Smooth muscle cell (in vitro differentiated cells): Measurements from ENCODE around the gene MCF2L. TPM values are rescaled to one million over a fixed set of nuclear protein-coding genes. Genes with fewer than 3 reads are reported as not detected.

Source experiments
- DNase-seq: peaks from one replicate; lab custom pipeline; 2025; ENCODE audit not compliant: unreplicated experiment; lab: John Stamatoyannopoulos, UW
- H2AFZ ChIP-seq: fragments of 200-600 bp; sonication (generic); 2 replicates; pipeline ENCODE4 v1.6.0; 2016; ENCODE audit warnings: antibody characterized with exemption, low read depth, mild to moderate bottlenecking
- H3F3A ChIP-seq: fragments of 200-600 bp; sonication (generic); 2 replicates; pipeline ENCODE4 v1.6.0; 2017; ENCODE audit warnings: antibody characterized with exemption, low read depth
- H3K27ac ChIP-seq: fragments of 200-600 bp; sonication (generic); 2 replicates; pipeline ENCODE4 v1.5.1; 2016; ENCODE audit warnings: low read depth, mild to moderate bottlenecking
- H3K27me3 ChIP-seq: fragments of 200-600 bp; sonication (generic); 2 replicates; pipeline ENCODE4 v1.6.1; 2016; ENCODE audit warnings: low read depth, mild to moderate bottlenecking
- H3K36me3 ChIP-seq: fragments of 200-600 bp; sonication (generic); 2 replicates; pipeline ENCODE4 v1.5.1; 2016; ENCODE audit warnings: low read depth
- H3K4me1 ChIP-seq: fragments of 200-600 bp; sonication (generic); 2 replicates; pipeline ENCODE4 v1.5.1; 2016; ENCODE audit warnings: low read depth
- H3K4me2 ChIP-seq: fragments of 200-600 bp; sonication (generic); 2 replicates; pipeline ENCODE4 v1.6.0; 2016; ENCODE audit warnings: mild to moderate bottlenecking
- H3K4me3 ChIP-seq: fragments of 200-600 bp; sonication (generic); 2 replicates; pipeline ENCODE4 v1.5.1; 2016; ENCODE audit warnings: mild to moderate bottlenecking
- H3K79me2 ChIP-seq: fragments of 200-600 bp; sonication (generic); 2 replicates; pipeline ENCODE4 v1.6.0; 2016; ENCODE audit warnings: low read depth, mild to moderate bottlenecking
- H3K9ac ChIP-seq: fragments of 200-600 bp; sonication (generic); 2 replicates; pipeline ENCODE4 v1.6.0; 2016; ENCODE audit warnings: low read depth
- H3K9me3 ChIP-seq: fragments of 200-600 bp; sonication (generic); replicated peaks from 2 replicates; pipeline ENCODE4 v1.5.1; 2016; ENCODE audit warnings: low read depth
- H4K20me1 ChIP-seq: fragments of 200-600 bp; sonication (generic); 2 replicates; pipeline ENCODE4 v1.6.0; 2016; ENCODE audit warnings: low read depth
- WGBS: methylation state at CpG from one replicate; pipeline ENCODE4 v1.1.7; 2016; ENCODE audit warnings: low lambda C conversion rate; 5-methylcytosine and 5-hydroxymethylcytosine counted together
- polyA plus RNA-seq: library from polyadenylated mRNA; unstranded; fragments of >200 nt; fragmentation: Nextera tagmentation; extraction: Ambion mirVana; gene quantifications from 2 replicates; pipeline ENCODE4 v1.2.1, GENCODE V29; 2016
- total RNA-seq: library from RNA; depleted of rRNA; stranded (reverse); fragments of >200 nt; gene quantifications from 2 replicates; pipeline ENCODE4 v1.2.3, GENCODE V29; 2014
- TF ChIP-seq, protein P1 (sequence below): fragments of 200-600 bp; sonication (generic); IDR thresholded peaks from 2 replicates; pipeline ENCODE4 v1.5.1; 2017; ENCODE audit warnings: borderline replicate concordance, mild to moderate bottlenecking, antibody characterized with exemption; ENCODE audit not compliant: insufficient read depth, poor library complexity, severe bottlenecking

Gene MCF2L
- total and polyA plus RNA-seq, 2 experiments from 2014 or later: 0.54 to 7.6 TPM

DNA sequence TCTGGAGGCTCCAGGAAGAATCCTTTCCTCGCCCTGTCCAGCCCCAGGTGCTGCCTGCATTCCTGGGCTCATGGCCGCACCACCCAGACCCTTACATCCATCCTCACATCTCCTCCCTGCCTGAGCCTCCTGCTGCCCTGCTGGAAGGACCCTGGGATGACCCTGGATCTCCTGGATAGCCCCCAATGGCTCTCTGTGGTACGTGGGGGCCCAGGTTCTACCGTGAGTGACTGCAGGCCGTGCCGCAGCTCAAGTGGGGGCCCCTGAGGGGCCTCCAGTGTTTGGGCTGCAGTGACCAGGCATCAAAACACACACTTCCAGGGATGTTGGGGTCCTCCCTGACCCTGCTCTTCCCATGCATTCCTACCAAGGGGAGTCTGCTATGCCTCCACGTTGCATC is 8.3 kb upstream of the MCF2L start:
- TF ChIP-seq, protein P1, sequence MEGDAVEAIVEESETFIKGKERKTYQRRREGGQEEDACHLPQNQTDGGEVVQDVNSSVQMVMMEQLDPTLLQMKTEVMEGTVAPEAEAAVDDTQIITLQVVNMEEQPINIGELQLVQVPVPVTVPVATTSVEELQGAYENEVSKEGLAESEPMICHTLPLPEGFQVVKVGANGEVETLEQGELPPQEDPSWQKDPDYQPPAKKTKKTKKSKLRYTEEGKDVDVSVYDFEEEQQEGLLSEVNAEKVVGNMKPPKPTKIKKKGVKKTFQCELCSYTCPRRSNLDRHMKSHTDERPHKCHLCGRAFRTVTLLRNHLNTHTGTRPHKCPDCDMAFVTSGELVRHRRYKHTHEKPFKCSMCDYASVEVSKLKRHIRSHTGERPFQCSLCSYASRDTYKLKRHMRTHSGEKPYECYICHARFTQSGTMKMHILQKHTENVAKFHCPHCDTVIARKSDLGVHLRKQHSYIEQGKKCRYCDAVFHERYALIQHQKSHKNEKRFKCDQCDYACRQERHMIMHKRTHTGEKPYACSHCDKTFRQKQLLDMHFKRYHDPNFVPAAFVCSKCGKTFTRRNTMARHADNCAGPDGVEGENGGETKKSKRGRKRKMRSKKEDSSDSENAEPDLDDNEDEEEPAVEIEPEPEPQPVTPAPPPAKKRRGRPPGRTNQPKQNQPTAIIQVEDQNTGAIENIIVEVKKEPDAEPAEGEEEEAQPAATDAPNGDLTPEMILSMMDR: no peak
- Histone ChIP-seq H2AFZ (no peak overlapping the region), H3F3A (no peaks in the 10 kb centered on the region), H3K9ac (no peak overlapping the region), H4K20me1 (no peaks in the 10 kb centered on the region), H3K36me3 (no peaks in the 10 kb centered on the region), H3K27me3 (peaks cover 4% of the 10 kb centered on the region), H3K27ac (no peak overlapping the region), H3K4me1 (peaks cover 16% of the 10 kb centered on the region), H3K79me2 (no peaks in the 10 kb centered on the region), H3K4me3 (no peak overlapping the region), H3K4me2 (no peak overlapping the region), H3K9me3 (no peaks in the 10 kb centered on the region)
- WGBS: 90% methylated on average over 7 of the region's 7 CpGs
- no peak for DNase-seq

DNA sequence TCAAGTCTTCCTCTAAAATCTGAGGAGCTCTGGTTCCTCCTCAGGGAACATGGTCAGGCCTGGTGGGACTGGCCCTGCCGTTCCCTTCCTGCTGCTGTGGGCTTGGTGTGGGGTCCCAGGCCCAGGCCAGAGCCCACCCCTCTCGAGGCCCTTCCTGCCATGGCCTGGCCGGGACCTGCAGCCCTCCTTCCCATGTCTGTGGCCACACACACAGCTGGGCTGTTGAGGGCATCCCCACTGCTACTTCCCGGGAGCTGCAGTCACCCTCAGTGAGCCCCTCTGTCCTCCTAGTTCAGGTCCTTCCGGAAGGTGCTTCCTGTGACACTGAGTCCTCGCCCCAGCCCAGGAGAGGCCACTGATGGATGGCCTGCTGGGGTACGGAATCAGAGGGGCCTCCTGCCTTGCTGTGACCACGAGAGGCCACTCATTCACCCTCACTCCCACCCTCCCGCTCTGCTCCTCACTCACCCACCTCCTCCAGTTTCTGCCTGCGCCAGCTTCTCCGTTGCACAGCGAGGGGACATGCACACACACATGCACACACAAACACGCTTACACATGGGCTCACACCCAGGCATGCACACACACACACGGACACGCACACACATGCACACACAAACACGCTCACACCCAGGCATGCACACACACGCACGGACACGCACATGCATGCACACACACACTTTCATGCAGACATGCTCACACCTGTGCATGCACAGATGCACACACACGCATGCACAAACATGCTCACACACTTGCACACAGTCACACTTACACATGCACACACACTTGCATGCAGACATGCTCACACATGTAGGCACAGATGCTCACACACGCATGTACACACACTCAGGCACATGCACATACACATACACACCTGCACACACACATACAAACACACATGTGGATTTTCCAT is 7.3 kb upstream of the MCF2L start:
- Histone ChIP-seq H4K20me1 (no peaks in the 10 kb centered on the region), H3F3A (no peaks in the 10 kb centered on the region), H3K4me3 (no peak overlapping the region), H3K27ac (no peak overlapping the region), H3K9me3 (no peaks in the 10 kb centered on the region), H3K4me2 (no peak overlapping the region), H2AFZ (no peak overlapping the region), H3K9ac (no peak overlapping the region), H3K79me2 (no peaks in the 10 kb centered on the region), H3K36me3 (no peaks in the 10 kb centered on the region), H3K27me3 (peaks cover 4% of the 10 kb centered on the region), H3K4me1 (peaks cover 8% of the 10 kb centered on the region)
- DNase-seq: no peak
- TF ChIP-seq, protein P1: no peak
- WGBS: 91% methylated on average over 15 of the region's 21 CpGs

DNA sequence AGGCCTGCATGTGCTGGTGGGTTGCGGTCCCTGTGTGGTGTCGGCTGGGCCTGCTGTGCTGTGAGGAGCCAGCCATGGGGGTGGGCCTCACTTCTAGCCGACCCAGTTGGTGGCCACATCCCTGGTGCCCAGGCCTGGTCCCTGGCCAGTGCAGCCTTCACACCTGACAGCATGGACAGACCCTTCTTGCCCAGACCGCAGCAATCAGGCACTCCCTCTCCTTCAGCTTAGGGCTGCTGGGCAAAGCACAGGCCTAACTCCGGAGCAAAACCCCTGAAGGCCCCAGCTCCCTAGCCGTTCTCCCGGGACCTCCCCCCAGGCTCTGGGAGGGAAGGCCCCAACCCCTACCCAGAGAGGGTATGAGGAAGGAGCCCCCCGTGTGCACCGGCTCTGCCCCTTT is 6.6 kb upstream of the MCF2L start:
- Histone ChIP-seq H4K20me1 (no peaks in the 10 kb centered on the region), H3K9ac (no peak overlapping the region), H3K4me1 (peaks cover 3% of the 10 kb centered on the region), H3K9me3 (no peaks in the 10 kb centered on the region), H3K4me3 (no peak overlapping the region), H3K79me2 (no peaks in the 10 kb centered on the region), H3K4me2 (no peak overlapping the region), H3K27ac (no peak overlapping the region), H3K36me3 (no peaks in the 10 kb centered on the region), H3K27me3 (peaks cover 4% of the 10 kb centered on the region), H2AFZ (no peak overlapping the region), H3F3A (no peaks in the 10 kb centered on the region)
- no peak for DNase-seq
- TF ChIP-seq, protein P1: no peak
- 83% methylated on average over 9 of the region's 9 CpGs for WGBS
